Measurements from ENCODE around the gene METAP1D. TPM values are rescaled to one million over a fixed set of nuclear protein-coding genes. Genes with fewer than 3 reads are reported as not detected.
"Not testable (repeated sequence)": the region's sequence is repeated elsewhere in the genome, so short reads cannot be mapped to it uniquely, and the experiment has no call there.

METAP1D gene
- total RNA-seq, 1 donor from 2014 or later: 8.2 TPM

GRCh38 chr2:172109988-172110811 is 110.4 kb downstream of the METAP1D start:
- H3K36me3 Mint-ChIP-seq: no peaks in the 10 kb centered on the region
- H3K79me2 ChIP-seq (ENCODE audit: low read depth): no peaks in the 10 kb centered on the region
- H3K27ac Mint-ChIP-seq: no peak overlapping the region
- no peaks in the 10 kb centered on the region for H3K36me3 ChIP-seq
- H3K9me3 ChIP-seq (ENCODE audit: low read depth): no peaks in the 10 kb centered on the region
- DNase-seq (ENCODE audit: low spot score): peak; percentile 51
- peak overlapping the region; percentile 23 for H2AFZ ChIP-seq (replicated peaks)
- no peak overlapping the region for H3K9ac ChIP-seq
- H4K20me1 ChIP-seq (ENCODE audit: low read depth): peaks cover 5% of the 10 kb centered on the region
- H3K4me1 ChIP-seq: peaks cover 9% of the 10 kb centered on the region
- H3K9me3 Mint-ChIP-seq: no peaks in the 10 kb centered on the region
- H3K27me3 ChIP-seq: peaks cover 72% of the 10 kb centered on the region
- peaks cover 23% of the 10 kb centered on the region for H3K4me1 Mint-ChIP-seq
- peaks cover 25% of the 10 kb centered on the region for H3F3A ChIP-seq (ENCODE audit: low read depth)
- H3K27ac ChIP-seq: no peak overlapping the region
- peaks cover 42% of the 10 kb centered on the region for H3K27me3 Mint-ChIP-seq (ENCODE audit: insufficient read depth, low read depth)
- peak overlapping the region; percentile 60 for H3K4me2 ChIP-seq
- TF ChIP-seq EZH2phosphoT487 (IDR thresholded peaks at IDR 0.05): no peak
- no peak overlapping the region for H3K4me3 Mint-ChIP-seq
- H3K4me3 ChIP-seq: peak overlapping the region; percentile 25

DNA sequence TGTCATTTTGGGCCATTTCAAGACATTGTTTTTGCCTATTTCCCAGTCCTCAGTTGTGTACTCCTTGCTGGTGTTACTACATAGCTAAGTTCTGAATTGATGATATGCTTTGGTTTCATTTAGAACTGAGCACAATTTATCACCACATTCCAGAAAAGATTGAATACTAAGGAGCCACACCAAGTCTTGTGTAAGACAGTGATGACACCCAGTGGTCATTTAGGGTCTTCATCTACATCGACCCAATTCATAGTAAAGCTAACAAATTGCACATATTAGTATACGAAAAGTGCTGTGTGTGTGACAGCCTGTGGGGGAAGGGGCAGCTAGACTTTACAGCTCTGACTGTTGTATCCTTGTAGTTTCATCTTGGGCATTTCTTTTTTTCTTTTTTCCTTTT is 113.9 kb downstream of the METAP1D start:
- Histone ChIP-seq H3K4me1 (peaks cover 9% of the 10 kb centered on the region), H3K4me2 (no peak overlapping the region), H3K4me3 (no peak overlapping the region), H3K9me3 (ENCODE audit: low read depth) (no peaks in the 10 kb centered on the region), H3F3A (ENCODE audit: low read depth) (peaks cover 3% of the 10 kb centered on the region), H3K27ac (no peak overlapping the region), H2AFZ (replicated peaks) (no peak overlapping the region), H3K79me2 (ENCODE audit: low read depth) (no peaks in the 10 kb centered on the region), H4K20me1 (ENCODE audit: low read depth) (no peaks in the 10 kb centered on the region), H3K9ac (no peak overlapping the region), H3K36me3 (no peaks in the 10 kb centered on the region), H3K27me3 (peaks cover 38% of the 10 kb centered on the region)
- H3K36me3 Mint-ChIP-seq: no peaks in the 10 kb centered on the region
- peaks cover 13% of the 10 kb centered on the region for H3K27me3 Mint-ChIP-seq (ENCODE audit: insufficient read depth, low read depth)
- H3K4me1 Mint-ChIP-seq: peaks cover 9% of the 10 kb centered on the region
- TF ChIP-seq, protein P1, sequence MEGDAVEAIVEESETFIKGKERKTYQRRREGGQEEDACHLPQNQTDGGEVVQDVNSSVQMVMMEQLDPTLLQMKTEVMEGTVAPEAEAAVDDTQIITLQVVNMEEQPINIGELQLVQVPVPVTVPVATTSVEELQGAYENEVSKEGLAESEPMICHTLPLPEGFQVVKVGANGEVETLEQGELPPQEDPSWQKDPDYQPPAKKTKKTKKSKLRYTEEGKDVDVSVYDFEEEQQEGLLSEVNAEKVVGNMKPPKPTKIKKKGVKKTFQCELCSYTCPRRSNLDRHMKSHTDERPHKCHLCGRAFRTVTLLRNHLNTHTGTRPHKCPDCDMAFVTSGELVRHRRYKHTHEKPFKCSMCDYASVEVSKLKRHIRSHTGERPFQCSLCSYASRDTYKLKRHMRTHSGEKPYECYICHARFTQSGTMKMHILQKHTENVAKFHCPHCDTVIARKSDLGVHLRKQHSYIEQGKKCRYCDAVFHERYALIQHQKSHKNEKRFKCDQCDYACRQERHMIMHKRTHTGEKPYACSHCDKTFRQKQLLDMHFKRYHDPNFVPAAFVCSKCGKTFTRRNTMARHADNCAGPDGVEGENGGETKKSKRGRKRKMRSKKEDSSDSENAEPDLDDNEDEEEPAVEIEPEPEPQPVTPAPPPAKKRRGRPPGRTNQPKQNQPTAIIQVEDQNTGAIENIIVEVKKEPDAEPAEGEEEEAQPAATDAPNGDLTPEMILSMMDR (IDR thresholded peaks at IDR 0.05): peak; percentile 67
- TF ChIP-seq EZH2phosphoT487 (IDR thresholded peaks at IDR 0.05): no peak
- DNase-seq (ENCODE audit: low spot score): peak; percentile 56
- no peak overlapping the region for H3K27ac Mint-ChIP-seq
- no peak overlapping the region for H3K4me3 Mint-ChIP-seq
- H3K9me3 Mint-ChIP-seq: no peaks in the 10 kb centered on the region

DNA sequence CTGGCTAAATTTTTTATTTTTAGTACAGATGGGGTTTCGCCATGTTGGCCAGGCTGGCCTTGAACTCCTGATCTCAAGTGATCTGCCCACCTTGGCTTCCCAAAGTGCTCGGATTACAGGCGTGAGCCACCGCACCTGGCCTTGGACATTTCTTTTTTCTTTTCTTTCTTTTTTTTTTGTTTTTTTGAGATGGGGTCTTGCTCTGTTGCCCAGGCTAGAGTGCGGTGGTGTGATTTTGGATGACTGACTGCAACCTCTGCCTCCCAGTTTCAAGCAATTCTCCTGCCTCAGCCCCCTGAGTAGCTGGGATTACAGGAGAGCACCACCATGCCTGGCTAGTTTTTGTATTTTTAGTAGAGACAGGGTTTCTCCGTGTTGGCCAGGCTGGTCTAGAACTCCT is 114.4 kb downstream of the METAP1D start:
- peaks cover 11% of the 10 kb centered on the region for H3K27me3 Mint-ChIP-seq (ENCODE audit: insufficient read depth, low read depth)
- H3K4me3 Mint-ChIP-seq; H3K4me1 ChIP-seq; H3K9me3 ChIP-seq (ENCODE audit: low read depth); H3K9me3 Mint-ChIP-seq; H3K36me3 ChIP-seq; H2AFZ ChIP-seq (replicated peaks); H3K79me2 ChIP-seq (ENCODE audit: low read depth); DNase-seq (ENCODE audit: low spot score); H3K36me3 Mint-ChIP-seq; H3K4me1 Mint-ChIP-seq; H3K27ac Mint-ChIP-seq; H3K4me3 ChIP-seq; H4K20me1 ChIP-seq (ENCODE audit: low read depth); H3K27ac ChIP-seq; H3K4me2 ChIP-seq; H3K9ac ChIP-seq; H3F3A ChIP-seq (ENCODE audit: low read depth): not testable (repeated sequence)
- H3K27me3 ChIP-seq: peaks cover 32% of the 10 kb centered on the region

DNA sequence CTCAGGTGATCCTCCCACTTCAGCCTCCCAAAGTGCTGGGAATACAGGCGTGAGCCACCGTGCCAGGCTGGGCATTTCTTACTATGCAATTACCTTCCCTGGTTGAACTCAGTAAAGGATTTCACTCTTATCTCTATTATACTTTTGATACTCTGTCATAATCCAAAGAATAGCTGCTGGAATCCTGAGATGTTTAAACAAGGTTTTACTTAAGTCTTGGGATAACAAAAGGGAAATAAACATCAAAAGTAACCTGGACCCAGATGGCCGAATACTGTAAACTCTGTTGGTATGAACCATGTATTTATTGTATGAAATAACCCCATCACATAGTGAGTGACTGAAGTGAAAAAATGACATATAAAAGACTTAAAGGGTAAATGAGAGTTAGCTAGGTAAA is 114.8 kb downstream of the METAP1D start:
- H3K27me3 Mint-ChIP-seq (ENCODE audit: insufficient read depth, low read depth): peaks cover 7% of the 10 kb centered on the region
- no peaks in the 10 kb centered on the region for H4K20me1 ChIP-seq (ENCODE audit: low read depth)
- no peak for TF ChIP-seq EZH2 (IDR thresholded peaks at IDR 0.05)
- no peak for TF ChIP-seq EZH2phosphoT487 (IDR thresholded peaks at IDR 0.05)
- TF ChIP-seq, protein P1 (IDR thresholded peaks at IDR 0.05): no peak
- H3K4me1 ChIP-seq: peaks cover 7% of the 10 kb centered on the region
- no peak overlapping the region for H2AFZ ChIP-seq (replicated peaks)
- H3K4me2 ChIP-seq: no peak overlapping the region
- H3K27ac Mint-ChIP-seq: no peak overlapping the region
- H3K36me3 ChIP-seq: no peaks in the 10 kb centered on the region
- H3K27me3 ChIP-seq: peaks cover 28% of the 10 kb centered on the region
- no peak overlapping the region for H3K27ac ChIP-seq
- peaks cover 5% of the 10 kb centered on the region for H3K4me1 Mint-ChIP-seq
- H3F3A ChIP-seq (ENCODE audit: low read depth): no peaks in the 10 kb centered on the region
- no peaks in the 10 kb centered on the region for H3K79me2 ChIP-seq (ENCODE audit: low read depth)
- H3K36me3 Mint-ChIP-seq: no peaks in the 10 kb centered on the region
- H3K9me3 Mint-ChIP-seq: no peaks in the 10 kb centered on the region
- H3K4me3 ChIP-seq: no peak overlapping the region
- DNase-seq (ENCODE audit: low spot score): no peak
- H3K4me3 Mint-ChIP-seq: no peak overlapping the region
- H3K9me3 ChIP-seq (ENCODE audit: low read depth): no peaks in the 10 kb centered on the region
- no peak overlapping the region for H3K9ac ChIP-seq

All from neural progenitor cell (in vitro differentiated cells).